OCI-LY3 (cell line): ENCODE results near the gene MASP1.
"Not testable (repeated sequence)": the region's sequence is repeated elsewhere in the genome, so short reads cannot be mapped to it uniquely, and the experiment has no call there.

Experiments used
- CTCF ChIP-seq: fragments of 200-600, 300-600 bp; sonication (generic); IDR thresholded peaks from 2 replicates; pipeline ENCODE4 v1.5.1; 2014; ENCODE audit warnings: antibody characterized with exemption, low read length, low read depth
- EZH2phosphoT487 ChIP-seq: fragments of 200-600 bp; shearing (Covaris generic); IDR thresholded peaks from 2 replicates; pipeline ENCODE4 v1.6.1; 2018; ENCODE audit warnings: antibody characterized with exemption, mixed run types, low read depth

GRCh38 chr3:187199463-187200050 is 92.0 kb downstream of the MASP1 start:
- not testable (repeated sequence) for TF ChIP-seq CTCF, EZH2phosphoT487
